Measurements from ENCODE around the gene PAEP.

DNA sequence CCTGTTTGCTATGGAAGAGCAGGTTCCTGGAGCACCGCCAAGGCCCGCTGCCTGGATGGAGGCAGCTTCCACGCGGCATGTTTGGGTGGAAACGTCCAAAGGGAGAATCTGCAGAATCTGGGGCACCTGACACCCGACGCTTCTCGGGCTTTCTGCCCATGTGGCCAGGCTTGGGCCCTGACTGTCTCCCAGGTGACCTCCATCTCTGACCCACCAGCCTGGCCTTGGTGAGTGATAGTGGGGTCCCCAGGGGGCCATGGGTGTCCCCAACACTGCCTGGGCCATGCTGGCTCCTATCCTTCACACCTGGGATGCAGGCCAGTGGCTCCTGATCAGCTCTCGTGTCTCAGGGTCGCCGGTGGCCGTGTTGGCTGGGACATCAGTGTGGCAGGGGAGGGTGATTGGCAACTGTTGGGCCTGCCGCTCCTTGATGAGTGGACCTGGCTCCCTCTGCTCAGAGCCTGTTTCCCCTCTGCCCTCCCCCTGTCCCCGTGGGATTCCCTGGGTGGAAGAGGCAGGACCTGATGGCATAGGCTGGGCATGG, 43.8 kb downstream of the PAEP start:
- TF ChIP-seq, protein P1, sequence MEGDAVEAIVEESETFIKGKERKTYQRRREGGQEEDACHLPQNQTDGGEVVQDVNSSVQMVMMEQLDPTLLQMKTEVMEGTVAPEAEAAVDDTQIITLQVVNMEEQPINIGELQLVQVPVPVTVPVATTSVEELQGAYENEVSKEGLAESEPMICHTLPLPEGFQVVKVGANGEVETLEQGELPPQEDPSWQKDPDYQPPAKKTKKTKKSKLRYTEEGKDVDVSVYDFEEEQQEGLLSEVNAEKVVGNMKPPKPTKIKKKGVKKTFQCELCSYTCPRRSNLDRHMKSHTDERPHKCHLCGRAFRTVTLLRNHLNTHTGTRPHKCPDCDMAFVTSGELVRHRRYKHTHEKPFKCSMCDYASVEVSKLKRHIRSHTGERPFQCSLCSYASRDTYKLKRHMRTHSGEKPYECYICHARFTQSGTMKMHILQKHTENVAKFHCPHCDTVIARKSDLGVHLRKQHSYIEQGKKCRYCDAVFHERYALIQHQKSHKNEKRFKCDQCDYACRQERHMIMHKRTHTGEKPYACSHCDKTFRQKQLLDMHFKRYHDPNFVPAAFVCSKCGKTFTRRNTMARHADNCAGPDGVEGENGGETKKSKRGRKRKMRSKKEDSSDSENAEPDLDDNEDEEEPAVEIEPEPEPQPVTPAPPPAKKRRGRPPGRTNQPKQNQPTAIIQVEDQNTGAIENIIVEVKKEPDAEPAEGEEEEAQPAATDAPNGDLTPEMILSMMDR (optimal IDR thresholded peaks at IDR 0.05 in 1 of 3, IDR thresholded peaks at IDR 0.05 in 1 of 3, conservative IDR thresholded peaks at IDR 0.05 in 1 of 3; ENCODE audit: extremely low read depth in 1 of 3, insufficient read depth in 2 of 3, low read length in 3 of 3): no peak
- TF ChIP-seq EZH2 (IDR thresholded peaks at IDR 0.05; ENCODE audit: low read length): no peak
